Gastroesophageal sphincter (tissue), 3 donors: ENCODE measurements around the gene DDHD1.

Experiments
- POLR2A ChIP-seq, 2 donors: fragments of 450-650 bp; IDR thresholded peaks; one replicate each; pipeline ENCODE4 v1.6.1; 2017; ENCODE audit warnings: antibody characterized with exemption in 2 of 2, mild to moderate bottlenecking in 2 of 2, moderate library complexity in 1 of 2
- TF ChIP-seq, protein P1 (sequence below), 4 experiments: fragments of 200-600 bp in 2 of 4; fragments of 450-650 bp in 2 of 4; sonication (generic) in 1 of 4; IDR thresholded peaks; one replicate each; pipeline ENCODE4 v1.5.1; 2017 to 2019; ENCODE audit warnings: antibody characterized with exemption in 4 of 4, mild to moderate bottlenecking in 2 of 4, moderate library complexity in 2 of 4

DNA sequence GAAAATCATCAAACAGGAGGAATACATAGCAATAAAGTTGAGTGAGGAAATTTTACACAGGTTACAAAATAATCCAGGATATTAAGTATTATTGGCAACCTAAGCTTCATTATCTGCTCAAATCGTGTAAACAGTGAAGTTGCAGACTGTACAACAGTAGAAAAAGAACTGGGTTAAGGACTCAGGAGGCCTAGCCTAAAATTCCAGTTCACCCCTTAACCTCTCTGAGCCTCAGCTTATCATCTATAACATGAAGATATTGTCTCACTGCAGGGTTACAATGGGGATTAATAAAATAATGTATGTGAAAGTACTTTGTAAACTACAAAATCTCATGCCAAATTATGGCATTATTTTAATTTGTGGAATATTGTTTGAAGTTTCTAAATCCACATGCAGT is 26.0 kb downstream of the DDHD1 start:
- no peak for TF ChIP-seq POLR2A (IDR thresholded peaks at IDR 0.05)
- TF ChIP-seq, protein P1, sequence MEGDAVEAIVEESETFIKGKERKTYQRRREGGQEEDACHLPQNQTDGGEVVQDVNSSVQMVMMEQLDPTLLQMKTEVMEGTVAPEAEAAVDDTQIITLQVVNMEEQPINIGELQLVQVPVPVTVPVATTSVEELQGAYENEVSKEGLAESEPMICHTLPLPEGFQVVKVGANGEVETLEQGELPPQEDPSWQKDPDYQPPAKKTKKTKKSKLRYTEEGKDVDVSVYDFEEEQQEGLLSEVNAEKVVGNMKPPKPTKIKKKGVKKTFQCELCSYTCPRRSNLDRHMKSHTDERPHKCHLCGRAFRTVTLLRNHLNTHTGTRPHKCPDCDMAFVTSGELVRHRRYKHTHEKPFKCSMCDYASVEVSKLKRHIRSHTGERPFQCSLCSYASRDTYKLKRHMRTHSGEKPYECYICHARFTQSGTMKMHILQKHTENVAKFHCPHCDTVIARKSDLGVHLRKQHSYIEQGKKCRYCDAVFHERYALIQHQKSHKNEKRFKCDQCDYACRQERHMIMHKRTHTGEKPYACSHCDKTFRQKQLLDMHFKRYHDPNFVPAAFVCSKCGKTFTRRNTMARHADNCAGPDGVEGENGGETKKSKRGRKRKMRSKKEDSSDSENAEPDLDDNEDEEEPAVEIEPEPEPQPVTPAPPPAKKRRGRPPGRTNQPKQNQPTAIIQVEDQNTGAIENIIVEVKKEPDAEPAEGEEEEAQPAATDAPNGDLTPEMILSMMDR (IDR thresholded peaks at IDR 0.05) = no peak
